ENCODE results near the gene CENPB. TPM values are rescaled to one million over a fixed set of nuclear protein-coding genes. Genes with fewer than 3 reads are reported as not detected.
"Not testable (repeated sequence)": the region's sequence is repeated elsewhere in the genome, so short reads cannot be mapped to it uniquely, and the experiment has no call there.

CENPB gene
- total RNA-seq, 1 donor from 2014 or later: 68.3 TPM

- ATAC-seq (ENCODE audit: poor library complexity): peak; percentile 97
- peak; percentile 97 for DNase-seq
- intact Hi-C loops (cut with DNase I): no loop called here
These were observed 9.2 kb upstream of the CENPB start, which contains the start of gene CDC25B for GRCh38 chr20:3795511-3796468. CDC25B (plus strand) TSS chr20:3796310; CDS start chr20:3796532, 222 bp downstream.

DNA sequence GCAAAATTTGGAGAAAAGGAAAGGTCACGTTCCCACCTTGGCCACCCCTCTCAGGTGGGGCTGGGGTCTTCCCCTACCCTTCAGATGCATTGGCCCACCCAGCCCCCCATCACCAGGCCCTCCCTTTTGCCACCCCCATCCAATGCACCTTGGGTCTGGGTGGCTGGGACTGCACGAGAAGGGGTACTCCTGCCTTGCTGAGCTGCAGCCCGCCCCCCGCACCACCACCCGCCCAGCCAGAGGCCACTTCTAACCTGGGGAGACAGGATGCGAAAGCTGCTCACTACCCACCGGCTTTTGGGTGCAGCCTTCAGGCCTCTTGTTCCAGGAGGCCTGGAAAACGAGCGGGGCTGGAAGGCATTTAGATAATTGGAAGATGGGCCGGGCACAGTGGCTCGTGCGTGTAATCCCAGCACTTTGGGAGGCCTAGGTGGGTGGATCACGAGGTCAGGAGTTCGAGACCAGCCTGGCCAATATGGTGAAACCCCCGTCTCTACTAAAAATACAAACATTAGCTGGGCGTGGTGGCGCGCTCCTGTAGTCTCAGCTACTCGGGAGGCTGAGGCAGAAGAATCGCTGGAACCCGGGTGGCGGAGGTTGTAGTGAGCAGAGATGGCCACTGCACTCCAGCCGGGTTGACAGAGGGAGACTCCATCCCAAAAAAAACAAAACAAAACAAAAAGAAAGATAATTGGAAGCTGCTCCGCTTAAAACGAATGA is 8.3 kb upstream of the CENPB start:
- ATAC-seq (ENCODE audit: poor library complexity): no peak
- DNase-seq: no peak
- intact Hi-C loops (cut with DNase I): no loop called here

DNA sequence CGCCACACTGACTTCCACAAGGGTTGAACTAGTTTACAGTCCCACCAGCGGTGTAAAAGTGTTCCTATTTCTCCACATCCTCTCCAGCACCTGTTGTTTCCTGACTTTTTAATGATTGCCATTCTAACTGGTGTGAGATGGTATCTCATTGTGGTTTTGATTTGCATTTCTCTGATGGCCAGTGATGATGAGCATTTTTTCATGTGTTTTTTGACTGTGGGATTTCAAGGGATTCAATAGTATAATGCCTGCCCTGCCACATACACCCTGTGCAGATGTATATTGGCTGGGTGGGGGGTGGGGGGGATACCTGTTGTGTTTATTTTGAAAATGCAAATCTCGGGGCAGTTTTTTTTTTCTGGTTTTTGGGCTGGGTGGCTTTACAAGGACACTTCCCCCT is 7.6 kb upstream of the CENPB start:
- DNase-seq; intact Hi-C loops (cut with DNase I); ATAC-seq (ENCODE audit: poor library complexity): not testable (repeated sequence)

DNA sequence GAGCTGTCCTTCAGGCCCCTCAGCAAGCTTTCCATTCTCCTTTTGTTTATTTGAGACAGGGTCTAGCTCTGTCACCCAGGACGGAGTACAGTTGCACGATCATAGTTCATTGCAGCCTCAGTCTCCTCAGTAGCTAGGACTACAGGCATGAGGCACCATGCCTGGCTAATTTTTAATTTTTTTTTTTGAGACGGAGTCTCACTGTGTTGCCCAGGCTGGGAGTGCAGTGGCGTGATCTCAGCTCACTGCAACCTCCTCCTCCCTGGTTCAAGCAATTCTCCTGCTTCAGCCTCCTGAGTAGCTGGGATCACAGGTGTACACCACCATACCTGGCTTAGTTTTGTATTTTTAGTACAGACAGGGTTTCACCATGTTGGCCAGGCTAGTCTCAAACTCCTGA is 2.7 kb upstream of the CENPB start:
- intact Hi-C loops (cut with DNase I); ATAC-seq (ENCODE audit: poor library complexity); DNase-seq: not testable (repeated sequence)

GRCh38 chr20:3788685-3789155 is 2.2 kb upstream of the CENPB start:
- ATAC-seq (ENCODE audit: poor library complexity) (no peak), DNase-seq (no peak)
- intact Hi-C loops (cut with DNase I): no loop called here

DNA sequence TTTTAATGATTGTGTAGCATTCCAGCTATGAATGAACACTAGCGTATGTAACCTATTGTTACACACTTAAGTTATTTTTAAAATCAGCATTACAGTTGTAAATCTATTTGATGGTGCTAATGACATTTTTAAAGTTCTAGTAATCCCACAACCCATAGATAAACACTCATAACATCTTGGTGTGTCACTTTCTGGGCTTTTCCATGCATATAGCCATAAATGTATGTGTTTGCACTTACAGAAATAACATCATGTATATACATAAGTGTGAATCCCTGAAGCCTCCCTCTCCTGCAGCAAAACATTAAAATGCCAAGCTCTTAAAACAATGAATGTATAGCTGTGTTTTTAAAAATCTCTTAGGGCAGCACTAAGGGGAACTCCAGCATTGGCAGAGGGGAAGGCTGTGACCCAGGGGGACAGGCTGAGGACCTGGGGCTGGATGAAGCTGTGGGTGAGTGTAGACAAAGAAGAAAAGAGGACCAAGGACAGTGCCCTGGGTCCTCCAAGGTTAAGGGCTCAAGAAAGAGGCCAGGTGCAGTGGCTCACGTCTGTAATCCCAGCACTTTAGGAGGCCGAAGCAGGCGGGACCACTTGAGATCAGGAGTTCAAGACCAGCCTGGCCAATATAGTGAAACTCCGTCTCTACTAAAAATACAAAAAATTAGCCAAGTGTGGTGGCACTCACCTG is 929 bp upstream of the CENPB start:
- intact Hi-C loops (cut with DNase I): no loop called here
- ATAC-seq (ENCODE audit: poor library complexity): no peak
- DNase-seq: no peak

GRCh38 chr20:3786126-3786484 is 435 bp downstream of the CENPB start:
- intact Hi-C loops (cut with DNase I): no loop called here
- peak; percentile 72 for DNase-seq
- ATAC-seq (ENCODE audit: poor library complexity): peak; percentile 10

- ATAC-seq (ENCODE audit: poor library complexity): peak; percentile 2
- intact Hi-C loops (cut with DNase I): no loop called here
- no peak for DNase-seq
These were observed 1.1 kb downstream of the CENPB start for GRCh38 chr20:3785240-3786125.

GRCh38 chr20:3784863-3785239 is 1.7 kb downstream of the CENPB start:
- ATAC-seq (ENCODE audit: poor library complexity): no peak
- intact Hi-C loops (cut with DNase I): no loop called here
- no peak for DNase-seq

- intact Hi-C loops (cut with DNase I): no loop called here
- ATAC-seq (ENCODE audit: poor library complexity) (no peak), DNase-seq (no peak)
These were observed 2.2 kb downstream of the CENPB start for GRCh38 chr20:3784216-3784853.

- intact Hi-C loops (cut with DNase I): no loop called here
- no peak for ATAC-seq (ENCODE audit: poor library complexity)
- no peak for DNase-seq
These were observed 2.9 kb downstream of the CENPB start for GRCh38 chr20:3783511-3784195.

DNA sequence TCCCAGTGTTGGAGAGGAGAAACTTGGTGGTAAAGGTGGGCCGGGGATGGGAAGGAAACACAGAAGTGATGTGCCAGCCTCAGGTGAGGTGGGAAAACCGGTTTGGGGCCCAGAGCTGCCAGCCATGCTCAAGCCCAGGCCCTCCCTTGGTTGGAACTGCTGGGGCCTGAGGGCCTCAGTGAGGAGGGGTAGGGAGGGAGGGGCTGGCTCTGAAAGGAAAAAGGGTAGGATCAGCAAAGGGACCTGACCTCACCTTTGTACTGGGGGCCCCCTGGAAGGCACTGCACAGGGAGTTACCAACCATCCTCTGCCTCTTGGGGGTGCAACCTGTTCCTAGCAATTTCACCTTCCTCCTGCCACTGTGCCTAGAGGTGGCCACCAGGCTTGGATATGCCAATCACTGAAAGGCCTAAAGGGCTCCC is 3.5 kb downstream of the CENPB start:
- DNase-seq: no peak
- ATAC-seq (ENCODE audit: poor library complexity): no peak
- intact Hi-C loops (cut with DNase I): no loop called here

DNA sequence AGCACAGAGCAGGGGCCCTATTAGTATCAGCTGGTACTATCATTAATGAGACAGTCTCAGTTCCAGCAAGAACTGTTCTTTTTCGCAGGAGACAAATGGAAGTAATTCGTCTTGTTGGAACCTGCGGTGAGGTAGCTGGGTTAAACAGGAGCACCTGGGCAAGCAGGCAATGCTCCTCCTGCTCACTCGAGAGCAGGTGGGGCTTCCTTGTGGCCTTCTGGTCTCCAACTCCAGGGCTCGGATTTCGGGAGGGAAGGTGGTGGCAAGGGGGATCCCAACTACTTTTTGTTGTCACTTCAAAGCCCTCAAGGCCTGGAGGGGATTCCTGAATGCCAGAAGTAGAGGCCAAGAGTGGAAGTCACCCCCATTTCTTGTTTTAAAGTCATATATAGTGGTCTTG is 3.9 kb downstream of the CENPB start:
- ATAC-seq (ENCODE audit: poor library complexity) (no peak), DNase-seq (no peak)
- intact Hi-C loops (cut with DNase I): no loop called here

DNA sequence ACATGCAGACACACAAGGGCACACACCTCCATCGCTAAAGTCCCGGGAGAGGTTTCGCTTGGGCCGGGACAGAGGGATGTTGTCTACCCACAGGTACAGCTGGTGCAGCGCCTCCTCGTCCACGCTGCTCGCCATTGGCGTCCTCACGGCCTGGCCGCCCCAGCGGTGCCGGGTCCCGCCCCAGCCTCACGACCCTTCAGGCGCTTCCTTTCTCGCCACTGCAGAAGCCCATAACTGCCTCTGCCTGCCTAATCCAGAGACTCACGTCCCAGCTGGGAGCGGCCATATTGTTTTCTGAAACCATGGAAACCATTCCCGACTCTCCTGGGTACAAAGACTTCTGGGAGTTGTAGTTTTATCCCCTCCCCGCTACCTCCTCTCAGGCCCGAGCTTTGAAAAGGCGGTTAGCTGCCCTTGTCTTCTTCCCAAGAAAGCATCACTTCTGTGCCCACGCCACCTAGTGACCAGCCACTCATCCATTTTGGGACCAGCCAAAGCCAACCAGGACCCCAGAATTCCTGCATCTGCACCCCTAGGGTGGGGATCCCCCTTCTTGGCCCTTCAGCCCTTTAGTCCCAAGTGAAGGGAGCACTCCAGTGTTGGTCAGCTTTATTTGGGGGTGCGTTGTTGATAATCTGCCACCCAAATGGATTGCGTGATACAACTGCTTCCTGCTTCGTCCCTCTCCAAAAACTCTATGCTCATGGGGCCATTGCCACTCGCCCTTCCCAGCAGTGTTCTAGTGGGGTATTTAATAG is 5.2 kb downstream of the CENPB start, which contains the start of gene SPEF1:
SPEF1 (minus strand) TSS at position 296 of the 758 bp plus-strand sequence; CDS start at position 135, 161 bp downstream.
- peak; percentile 80 for DNase-seq
- peak; percentile 80 for ATAC-seq (ENCODE audit: poor library complexity)
- intact Hi-C loops (cut with DNase I): no loop called here

- DNase-seq (no peak), ATAC-seq (ENCODE audit: poor library complexity) (no peak)
- intact Hi-C loops (cut with DNase I): no loop called here
These were observed 7.6 kb downstream of the CENPB start for GRCh38 chr20:3778976-3779375.
